ENCODE measurements around the gene DAAM1.

Gene DAAM1

DNA sequence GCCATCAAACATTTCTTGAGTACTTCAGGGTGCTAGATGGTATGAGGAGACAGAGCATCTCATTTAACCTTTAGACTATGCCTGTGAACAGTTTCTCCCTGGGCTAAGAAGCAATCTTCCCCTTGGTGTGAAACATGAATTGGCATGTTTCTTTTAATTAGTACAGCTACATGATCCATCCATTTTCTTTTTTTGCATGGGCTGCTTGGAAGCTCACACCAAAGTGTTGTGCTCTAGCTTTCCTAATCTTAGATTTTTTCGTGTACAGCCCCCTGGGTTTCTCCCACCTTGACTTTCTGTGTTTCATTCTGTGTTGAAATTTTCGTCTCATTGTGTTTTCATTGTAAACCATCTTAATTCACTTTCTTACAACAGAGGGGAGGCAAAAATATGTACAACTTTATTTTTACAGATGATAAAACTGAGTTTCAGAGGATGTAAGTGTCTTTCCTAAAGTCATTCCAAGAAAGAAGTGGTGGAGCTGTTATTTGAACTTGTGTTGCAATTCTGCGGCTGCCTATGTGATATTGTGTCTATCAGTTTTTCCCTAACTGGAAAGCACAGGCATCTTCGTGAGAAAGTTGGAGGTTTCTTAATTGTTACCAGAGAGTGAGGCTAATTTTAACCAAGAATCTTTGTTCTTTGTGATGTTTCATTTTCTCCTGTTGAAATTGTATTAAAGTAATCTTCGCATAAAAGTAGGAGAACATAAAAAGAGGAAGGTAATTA is 64.5 kb downstream of the DAAM1 start:
- ChIA-PET POLR2A (no interaction called here), CTCF (no interaction called here)
- Histone ChIP-seq H3K36me3 (ENCODE audit: control insufficient read depth in 4 of 4, insufficient read depth in 4 of 4, low read length in 3 of 4) (no peaks in the 10 kb centered on the region), H3K27ac (ENCODE audit: insufficient read depth in 1 of 2, low read depth in 1 of 2, low read length in 2 of 2, poor library complexity in 1 of 2, severe bottlenecking in 2 of 2) (no peak overlapping the region), H3K4me1 (ENCODE audit: control extremely low read depth in 1 of 4, control insufficient read depth in 4 of 4, insufficient read depth in 4 of 4, low read length in 3 of 4) (peaks cover 0 to 3% (median 0%) of the 10 kb centered on the region in 4 experiments), H3K27me3 (replicated peaks in 2 of 5; ENCODE audit: control insufficient read depth in 4 of 5, insufficient read depth in 5 of 5, low read length in 4 of 5) (no peaks in the 10 kb centered on the region), H3K4me3 (ENCODE audit: control insufficient read depth in 1 of 7, extremely low read depth in 1 of 7, insufficient read depth in 4 of 7, low read depth in 2 of 7, low read length in 6 of 7) (no peak overlapping the region), H3K9me3 (ENCODE audit: control extremely low read depth in 1 of 5, control insufficient read depth in 4 of 5, insufficient read depth in 2 of 5, low read depth in 1 of 5, low read length in 4 of 5) (no peaks in the 10 kb centered on the region)
- WGBS (ENCODE audit: insufficient coverage) = no CpG with 5 or more reads among the region's 5 CpGs
- no peak for DNase-seq

DNA sequence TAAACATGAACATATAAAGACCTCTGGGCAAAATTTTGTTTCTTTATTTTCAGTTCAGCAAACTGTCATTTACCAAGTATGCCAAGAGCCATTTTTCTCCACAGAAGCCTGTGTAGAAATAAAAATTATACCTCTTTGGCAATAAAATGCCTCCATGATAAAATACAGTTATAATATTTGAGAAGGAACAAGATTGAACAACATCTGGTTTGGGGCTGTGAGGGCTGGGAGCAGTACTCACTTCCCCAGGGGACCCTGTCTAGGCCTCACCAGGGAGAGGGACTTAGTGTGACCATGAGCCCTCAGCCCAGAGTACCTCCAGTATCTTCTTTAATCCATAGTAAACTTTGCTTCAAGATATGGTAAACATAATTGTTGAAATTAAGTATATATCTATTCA is 65.1 kb downstream of the DAAM1 start:
- CTCF ChIA-PET = no interaction called here
- Histone ChIP-seq H3K27ac (ENCODE audit: insufficient read depth in 1 of 2, low read depth in 1 of 2, low read length in 2 of 2, poor library complexity in 1 of 2, severe bottlenecking in 2 of 2) (no peak overlapping the region), H3K4me3 (ENCODE audit: control insufficient read depth in 1 of 7, extremely low read depth in 1 of 7, insufficient read depth in 4 of 7, low read depth in 2 of 7, low read length in 6 of 7) (no peak overlapping the region), H3K4me1 (ENCODE audit: control extremely low read depth in 1 of 4, control insufficient read depth in 4 of 4, insufficient read depth in 4 of 4, low read length in 3 of 4) (peaks cover 0 to 3% (median 0%) of the 10 kb centered on the region in 4 experiments), H3K27me3 (replicated peaks in 2 of 5; ENCODE audit: control insufficient read depth in 4 of 5, insufficient read depth in 5 of 5, low read length in 4 of 5) (no peaks in the 10 kb centered on the region), H3K36me3 (ENCODE audit: control insufficient read depth in 4 of 4, insufficient read depth in 4 of 4, low read length in 3 of 4) (no peaks in the 10 kb centered on the region), H3K9me3 (ENCODE audit: control extremely low read depth in 1 of 5, control insufficient read depth in 4 of 5, insufficient read depth in 2 of 5, low read depth in 1 of 5, low read length in 4 of 5) (no peaks in the 10 kb centered on the region)
- POLR2A ChIA-PET = no interaction called here
- no peak for DNase-seq

DNA sequence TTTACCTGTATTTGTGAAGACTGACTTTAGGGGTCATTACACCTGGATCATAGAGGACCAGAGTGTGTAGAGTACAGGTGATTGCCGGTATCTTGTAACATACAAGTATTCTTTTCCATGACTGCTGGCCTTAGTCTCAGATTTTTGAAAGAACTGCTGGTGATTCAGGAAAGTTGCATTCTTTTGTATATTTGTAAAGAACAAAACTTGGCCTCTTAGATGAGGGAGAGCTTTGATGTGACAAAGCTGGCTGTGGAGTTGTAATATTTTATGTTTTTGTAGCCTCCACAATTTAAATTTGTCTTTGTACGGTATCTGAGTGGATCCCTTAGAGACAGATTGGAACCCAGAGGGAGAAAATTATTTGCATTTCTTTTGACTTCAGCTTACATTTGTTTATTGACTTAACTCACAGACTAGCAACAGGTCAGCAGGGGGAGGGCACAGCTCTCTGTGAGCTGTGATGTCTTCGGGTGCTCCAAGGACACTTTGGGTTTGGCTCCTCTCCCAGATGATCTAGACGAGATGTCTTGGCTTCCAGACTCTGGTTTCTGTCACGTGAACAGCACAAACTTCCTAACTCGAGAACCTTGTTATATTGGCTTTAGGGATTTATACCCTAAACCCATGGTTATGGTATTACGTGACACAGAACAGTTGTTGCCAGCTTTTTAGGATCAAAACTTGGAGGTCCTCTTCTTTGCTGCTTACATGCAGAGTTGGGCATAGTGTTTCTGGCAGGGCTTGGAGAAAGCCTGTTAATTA is 65.9 kb downstream of the DAAM1 start:
- H3K9me3 ChIP-seq (ENCODE audit: control extremely low read depth in 1 of 5, control insufficient read depth in 4 of 5, insufficient read depth in 2 of 5, low read depth in 1 of 5, low read length in 4 of 5) = no peaks in the 10 kb centered on the region
- ChIA-PET CTCF (no interaction called here), POLR2A (interaction anchor here (0.6 kb wide), 1 partner anchor 178 kb away, joined by 3 read pairs; no protein-coding TSS in a partner anchor)
- no peaks in the 10 kb centered on the region for H3K36me3 ChIP-seq (ENCODE audit: control insufficient read depth in 4 of 4, insufficient read depth in 4 of 4, low read length in 3 of 4)
- WGBS (ENCODE audit: insufficient coverage) = 22% methylated on average over 4 of the region's 7 CpGs
- peaks cover 0 to 3% (median 0%) of the 10 kb centered on the region in 4 experiments for H3K4me1 ChIP-seq (ENCODE audit: control extremely low read depth in 1 of 4, control insufficient read depth in 4 of 4, insufficient read depth in 4 of 4, low read length in 3 of 4)
- H3K27ac ChIP-seq (ENCODE audit: insufficient read depth in 1 of 2, low read depth in 1 of 2, low read length in 2 of 2, poor library complexity in 1 of 2, severe bottlenecking in 2 of 2) = no peak overlapping the region
- H3K27me3 ChIP-seq (replicated peaks in 2 of 5; ENCODE audit: control insufficient read depth in 4 of 5, insufficient read depth in 5 of 5, low read length in 4 of 5) = no peaks in the 10 kb centered on the region
- H3K4me3 ChIP-seq (ENCODE audit: control insufficient read depth in 1 of 7, extremely low read depth in 1 of 7, insufficient read depth in 4 of 7, low read depth in 2 of 7, low read length in 6 of 7) = no peak overlapping the region
- DNase-seq = no peak

DNA sequence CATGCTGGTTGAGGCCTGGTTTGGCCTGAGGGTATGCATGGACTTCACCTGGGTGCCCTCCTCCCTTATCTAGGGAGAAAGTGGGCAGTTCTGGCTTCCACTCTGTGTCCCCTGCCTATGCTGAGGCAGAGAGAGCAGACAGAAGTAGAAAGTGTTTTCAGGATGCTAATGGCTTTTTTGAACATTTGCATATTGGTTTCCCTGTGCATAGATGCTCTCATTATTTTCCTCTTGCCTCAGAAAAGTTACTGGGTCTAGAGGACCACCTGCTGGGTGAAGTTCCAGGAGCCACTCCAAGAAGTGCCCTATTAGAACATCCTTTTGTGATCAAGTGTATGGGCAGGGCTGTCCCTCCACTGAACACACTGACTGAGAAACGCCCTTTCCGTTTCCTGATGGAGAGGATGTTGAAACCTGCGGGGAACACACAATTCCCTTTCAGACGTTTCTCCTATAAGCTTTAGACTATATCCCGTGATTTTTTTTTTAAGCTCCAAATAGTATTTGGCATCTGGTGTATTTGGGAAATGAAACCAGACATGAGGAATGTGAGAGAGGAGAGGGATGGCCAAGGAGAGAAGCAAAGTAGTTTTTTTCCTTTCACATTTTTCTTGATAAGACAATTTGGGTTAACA is 66.6 kb downstream of the DAAM1 start:
- no peaks in the 10 kb centered on the region for H3K36me3 ChIP-seq (ENCODE audit: control insufficient read depth in 4 of 4, insufficient read depth in 4 of 4, low read length in 3 of 4)
- no peak overlapping the region for H3K4me3 ChIP-seq (ENCODE audit: control insufficient read depth in 1 of 7, extremely low read depth in 1 of 7, insufficient read depth in 4 of 7, low read depth in 2 of 7, low read length in 6 of 7)
- CTCF ChIA-PET = no interaction called here
- no peak for DNase-seq
- POLR2A ChIA-PET = interaction anchor here (0.6 kb wide), 1 partner anchor 177 kb away, joined by 3 read pairs; no protein-coding TSS in a partner anchor
- no peak overlapping the region for H3K27ac ChIP-seq (ENCODE audit: insufficient read depth in 1 of 2, low read depth in 1 of 2, low read length in 2 of 2, poor library complexity in 1 of 2, severe bottlenecking in 2 of 2)
- peaks cover 0 to 3% (median 0%) of the 10 kb centered on the region in 4 experiments for H3K4me1 ChIP-seq (ENCODE audit: control extremely low read depth in 1 of 4, control insufficient read depth in 4 of 4, insufficient read depth in 4 of 4, low read length in 3 of 4)
- WGBS (ENCODE audit: insufficient coverage) = 85% methylated on average over 4 of the region's 5 CpGs
- H3K9me3 ChIP-seq (ENCODE audit: control extremely low read depth in 1 of 5, control insufficient read depth in 4 of 5, insufficient read depth in 2 of 5, low read depth in 1 of 5, low read length in 4 of 5) = no peaks in the 10 kb centered on the region
- H3K27me3 ChIP-seq (replicated peaks in 2 of 5; ENCODE audit: control insufficient read depth in 4 of 5, insufficient read depth in 5 of 5, low read length in 4 of 5) = no peaks in the 10 kb centered on the region

DNA sequence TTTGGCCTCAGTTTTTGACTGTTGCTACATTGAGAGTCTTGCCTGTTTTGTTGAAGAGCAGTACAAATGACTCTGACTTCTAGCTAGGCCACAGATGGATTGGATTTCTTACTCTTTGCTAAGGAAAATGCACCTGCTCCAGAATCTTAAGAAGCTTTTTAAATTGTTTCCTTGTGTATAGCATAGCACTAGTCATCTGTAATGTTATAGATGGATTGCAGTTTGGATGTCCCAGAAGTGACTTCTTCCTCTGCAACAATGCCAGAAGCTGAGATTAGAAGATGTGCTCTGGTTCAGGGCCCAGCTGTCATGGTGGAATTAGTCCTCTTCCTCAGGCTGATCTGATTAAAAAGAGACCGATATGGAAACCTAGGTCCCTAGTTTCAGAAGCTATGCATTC is 67.9 kb downstream of the DAAM1 start:
- CTCF ChIA-PET = interaction anchor here (0.9 to 1.4 kb wide), 2 partner anchors 11 to 15 kb away, joined by 3 read pairs; no protein-coding TSS in a partner anchor

DNA sequence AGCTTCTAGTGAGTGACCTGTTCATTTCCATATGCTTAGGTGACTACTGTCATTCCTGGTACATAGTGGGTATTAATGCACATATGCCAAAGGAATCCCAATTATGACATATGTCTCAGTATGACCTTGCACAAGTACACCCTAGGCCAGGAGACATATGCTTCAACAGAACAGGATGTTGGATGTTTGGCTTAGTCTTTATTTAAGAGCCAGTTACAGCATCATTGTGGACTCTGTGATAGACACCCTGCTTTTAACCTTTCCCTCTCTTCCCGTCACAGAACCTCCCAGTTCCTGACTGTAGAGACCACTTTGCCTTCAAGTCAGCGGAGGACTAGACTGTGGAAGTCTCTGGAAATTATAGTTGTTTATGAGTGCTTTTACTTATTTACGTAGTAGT is 72.9 kb downstream of the DAAM1 start:
- ChIA-PET POLR2A (no interaction called here), CTCF (no interaction called here)
- H3K4me1 ChIP-seq (ENCODE audit: control extremely low read depth in 1 of 4, control insufficient read depth in 4 of 4, insufficient read depth in 4 of 4, low read length in 3 of 4) = peaks cover 0 to 4% (median 0%) of the 10 kb centered on the region in 4 experiments
- H3K27me3 ChIP-seq (replicated peaks in 2 of 5; ENCODE audit: control insufficient read depth in 4 of 5, insufficient read depth in 5 of 5, low read length in 4 of 5) = no peaks in the 10 kb centered on the region
- H3K4me3 ChIP-seq (ENCODE audit: control insufficient read depth in 1 of 7, extremely low read depth in 1 of 7, insufficient read depth in 4 of 7, low read depth in 2 of 7, low read length in 6 of 7) = no peak overlapping the region
- 100% methylated on average over 1 of the region's 3 CpGs for WGBS (ENCODE audit: insufficient coverage)
- no peak overlapping the region for H3K27ac ChIP-seq (ENCODE audit: insufficient read depth in 1 of 2, low read depth in 1 of 2, low read length in 2 of 2, poor library complexity in 1 of 2, severe bottlenecking in 2 of 2)
- no peaks in the 10 kb centered on the region for H3K9me3 ChIP-seq (ENCODE audit: control extremely low read depth in 1 of 5, control insufficient read depth in 4 of 5, insufficient read depth in 2 of 5, low read depth in 1 of 5, low read length in 4 of 5)
- no peak for DNase-seq
- H3K36me3 ChIP-seq (ENCODE audit: control insufficient read depth in 4 of 4, insufficient read depth in 4 of 4, low read length in 3 of 4) = peaks cover 0 to 7% (median 3%) of the 10 kb centered on the region in 4 experiments

More for the DNA sequence above, 67.9 kb downstream of the DAAM1 start:
- H3K4me1 ChIP-seq (ENCODE audit: control extremely low read depth in 1 of 4, control insufficient read depth in 4 of 4, insufficient read depth in 4 of 4, low read length in 3 of 4) = peaks cover 0 to 3% (median 0%) of the 10 kb centered on the region in 4 experiments
- no peaks in the 10 kb centered on the region for H3K27me3 ChIP-seq (replicated peaks in 2 of 5; ENCODE audit: control insufficient read depth in 4 of 5, insufficient read depth in 5 of 5, low read length in 4 of 5)
- H3K4me3 ChIP-seq (ENCODE audit: control insufficient read depth in 1 of 7, extremely low read depth in 1 of 7, insufficient read depth in 4 of 7, low read depth in 2 of 7, low read length in 6 of 7) = no peak overlapping the region
- POLR2A ChIA-PET = no interaction called here
- WGBS (ENCODE audit: insufficient coverage) = 91% methylated on average over 1 of the region's 1 CpG
- H3K36me3 ChIP-seq (ENCODE audit: control insufficient read depth in 4 of 4, insufficient read depth in 4 of 4, low read length in 3 of 4) = no peaks in the 10 kb centered on the region
- no peaks in the 10 kb centered on the region for H3K9me3 ChIP-seq (ENCODE audit: control extremely low read depth in 1 of 5, control insufficient read depth in 4 of 5, insufficient read depth in 2 of 5, low read depth in 1 of 5, low read length in 4 of 5)
- H3K27ac ChIP-seq (ENCODE audit: insufficient read depth in 1 of 2, low read depth in 1 of 2, low read length in 2 of 2, poor library complexity in 1 of 2, severe bottlenecking in 2 of 2) = no peak overlapping the region
- no peak for DNase-seq

Measured in common myeloid progenitor, CD34-positive (primary cell).